H9 (cell line): ENCODE measurements around the gene SETDB1. TPM values are rescaled to one million over a fixed set of nuclear protein-coding genes. Genes with fewer than 3 reads are reported as not detected.
A peak's percentile ranks its signal among the peaks of the same experiment; 100 is the strongest.

Experiments used
- DNase-seq: peaks from one replicate; pipeline ENCODE4 v3.0.0-alpha.2; 2017
- H2AFZ ChIP-seq: one replicate; pipeline ENCODE4 v1.6.1; 2013; ENCODE audit warnings: mild to moderate bottlenecking, low read length, control low read depth, moderate library complexity
- H2AK5ac ChIP-seq: 2 replicates; pipeline ENCODE4 v1.6.1; 2013; ENCODE audit warnings: low read length, control low read depth, mixed read lengths; ENCODE audit not compliant: insufficient read length
- H2BK120ac ChIP-seq: one replicate; pipeline ENCODE4 v1.6.1; 2013; ENCODE audit warnings: low read depth, mild to moderate bottlenecking, low read length, control low read depth, inconsistent platforms; ENCODE audit not compliant: poor library complexity, severe bottlenecking
- H2BK12ac ChIP-seq: 2 replicates; pipeline ENCODE4 v1.6.1; 2013; ENCODE audit warnings: low read length, control low read depth, mixed read lengths, low read depth; ENCODE audit not compliant: insufficient read length
- H2BK15ac ChIP-seq: 2 replicates; pipeline ENCODE4 v1.6.1; 2013; ENCODE audit warnings: low read depth, low read length, control low read depth
- H2BK20ac ChIP-seq: one replicate; pipeline ENCODE4 v1.6.1; 2013; ENCODE audit warnings: low read depth, mild to moderate bottlenecking, low read length, control low read depth, inconsistent platforms; ENCODE audit not compliant: poor library complexity, severe bottlenecking
- H2BK5ac ChIP-seq: 2 replicates; pipeline ENCODE4 v1.6.1; 2013; ENCODE audit warnings: low read length, control low read depth, mixed read lengths; ENCODE audit not compliant: insufficient read length
- H3K14ac ChIP-seq: 2 replicates; pipeline ENCODE4 v1.6.1; 2013; ENCODE audit warnings: low read length, control low read depth; ENCODE audit not compliant: insufficient read depth
- H3K18ac ChIP-seq: 2 replicates; pipeline ENCODE4 v1.6.1; 2013; ENCODE audit warnings: low read depth, mild to moderate bottlenecking, mixed read lengths, low read length, control low read depth; ENCODE audit not compliant: insufficient read length
- H3K23ac ChIP-seq: 2 replicates; pipeline ENCODE4 v1.6.1; 2013; ENCODE audit warnings: low read length, control low read depth, mixed read lengths, low read depth; ENCODE audit not compliant: insufficient read length
- H3K23me2 ChIP-seq: 2 replicates; pipeline ENCODE4 v1.6.1; 2013; ENCODE audit warnings: low read depth, mild to moderate bottlenecking, mixed read lengths, low read length, control low read depth; ENCODE audit not compliant: insufficient read length, poor library complexity, severe bottlenecking
- H3K27ac ChIP-seq: 2 replicates; pipeline ENCODE4 v1.5.1; 2013; ENCODE audit warnings: low read length, control low read depth, mixed read lengths, low read depth; ENCODE audit not compliant: insufficient read length
- H3K27me3 ChIP-seq: 2 replicates; pipeline ENCODE4 v1.6.1; 2013; ENCODE audit warnings: low read length, control low read depth, inconsistent platforms; ENCODE audit not compliant: insufficient read depth
- H3K4ac ChIP-seq: 2 replicates; pipeline ENCODE4 v1.6.1; 2013; ENCODE audit warnings: low read depth, mild to moderate bottlenecking, control low read depth, inconsistent platforms, low read length, moderate library complexity
- H3K4me1 ChIP-seq: 2 replicates; pipeline ENCODE4 v1.6.1; 2013; ENCODE audit warnings: low read length, control low read depth, inconsistent platforms; ENCODE audit not compliant: insufficient read depth
- H3K4me2 ChIP-seq: 2 replicates; pipeline ENCODE4 v1.6.1; 2013; ENCODE audit warnings: low read length, control low read depth, mixed read lengths; ENCODE audit not compliant: insufficient read length, insufficient read depth
- H3K56ac ChIP-seq: 2 replicates; pipeline ENCODE4 v1.6.1; 2013; ENCODE audit warnings: low read depth, mild to moderate bottlenecking, mixed read lengths, low read length, control low read depth; ENCODE audit not compliant: insufficient read length
- H3K79me1 ChIP-seq: 2 replicates; pipeline ENCODE4 v1.6.1; 2013; ENCODE audit warnings: low read depth, mild to moderate bottlenecking, moderate library complexity, low read length, control low read depth, inconsistent platforms; ENCODE audit not compliant: insufficient read depth, poor library complexity, severe bottlenecking
- H3K79me2 ChIP-seq: 2 replicates; pipeline ENCODE4 v1.6.1; 2013; ENCODE audit warnings: low read length, control low read depth, inconsistent platforms; ENCODE audit not compliant: insufficient read depth
- H3K9ac ChIP-seq: 2 replicates; pipeline ENCODE4 v1.6.1; 2013; ENCODE audit warnings: low read length, control low read depth, mixed read lengths; ENCODE audit not compliant: insufficient read length; ENCODE audit errors: extremely low read depth
- H3K9me3 ChIP-seq: one replicate; pipeline ENCODE4 v1.6.1; 2013; ENCODE audit warnings: low read depth, low read length, inconsistent platforms; ENCODE audit not compliant: control insufficient read depth
- H3T11ph ChIP-seq: one replicate; pipeline ENCODE4 v1.6.1; 2013; ENCODE audit warnings: mild to moderate bottlenecking, low read length, control low read depth, inconsistent platforms
- H4K20me1 ChIP-seq: one replicate; pipeline ENCODE4 v1.6.1; 2013; ENCODE audit not compliant: control insufficient read depth, insufficient read length, insufficient read depth
- H4K5ac ChIP-seq: 2 replicates; pipeline ENCODE4 v1.6.1; 2013; ENCODE audit warnings: low read depth, mild to moderate bottlenecking, mixed read lengths, low read length, control low read depth; ENCODE audit not compliant: insufficient read length
- H4K8ac ChIP-seq: replicated peaks from 2 replicates; pipeline ENCODE4 v1.6.1; 2013; ENCODE audit warnings: low read length, control low read depth, mixed read lengths, low read depth; ENCODE audit not compliant: insufficient read length
- H4K91ac ChIP-seq: 2 replicates; pipeline ENCODE4 v1.6.1; 2013; ENCODE audit warnings: low read depth, mild to moderate bottlenecking, moderate library complexity, mixed read lengths, low read length, control low read depth; ENCODE audit not compliant: insufficient read length
- H3K27ac Mint-ChIP-seq, 3 experiments: 2 replicates in 2 of 3; 3 replicates in 1 of 3; pipeline ENCODE4 v1.8.0; 2020 to 2021; ENCODE audit warnings: mixed read lengths in 3 of 3, mild to moderate bottlenecking in 1 of 3, moderate library complexity in 1 of 3
- H3K27me3 Mint-ChIP-seq: 2 replicates; pipeline ENCODE4 v1.8.0; 2021; ENCODE audit warnings: low read depth, mild to moderate bottlenecking, moderate library complexity, mixed read lengths
- H3K36me3 Mint-ChIP-seq, 3 experiments: 2 replicates in 2 of 3; 3 replicates in 1 of 3; pipeline ENCODE4 v1.8.0; 2020 to 2021; ENCODE audit warnings: low read depth in 3 of 3, mixed read lengths in 3 of 3; ENCODE audit not compliant: insufficient read depth in 1 of 3
- H3K4me1 Mint-ChIP-seq, 2 experiments: 2 replicates each; pipeline ENCODE4 v1.8.0; 2020; ENCODE audit warnings: mixed read lengths in 2 of 2
- H3K4me3 Mint-ChIP-seq, 2 experiments: 2 replicates in 1 of 2; 3 replicates in 1 of 2; pipeline ENCODE4 v1.8.0; 2020 to 2021; ENCODE audit warnings: mild to moderate bottlenecking in 2 of 2, mixed read lengths in 2 of 2, moderate library complexity in 1 of 2
- H3K9me3 Mint-ChIP-seq, 2 experiments: 2 replicates in 1 of 2; 3 replicates in 1 of 2; pipeline ENCODE4 v1.8.0; 2020; ENCODE audit warnings: mild to moderate bottlenecking in 2 of 2, mixed read lengths in 2 of 2, moderate library complexity in 1 of 2
- CTCF ChIP-seq: fragments of 200-600 bp; sonication (generic); conservative IDR thresholded peaks from 3 replicates; pipeline ENCODE4 v1.8.0; 2021; ENCODE audit warnings: antibody characterized with exemption, mild to moderate bottlenecking
- WGBS: extraction: QIAGEN DNeasy Blood & Tissue Kit; methylation state at CpG from one replicate; pipeline ENCODE4 v1.1.7; 2013; ENCODE audit warnings: missing lambda C conversion rate, low lambda C conversion rate, mixed read lengths; ENCODE audit not compliant: insufficient read length; ENCODE audit errors: extremely low coverage; 5-methylcytosine and 5-hydroxymethylcytosine counted together
- total RNA-seq: library from RNA; stranded (reverse); gene quantifications from 2 replicates; pipeline ENCODE4 v1.2.1, GENCODE V29; 2021

SETDB1 gene
- total RNA-seq, 1 experiment from 2014 or later: 62.1 TPM

GRCh38 chr1:151006327-151007052 is 80.3 kb downstream of the SETDB1 start, which contains the start of gene MINDY1:
Gene MINDY1 (minus strand): TSS chr1:151006902. CDS start chr1:151002617, 4,285 bp downstream.
- H3K4me3 Mint-ChIP-seq: peak within 1 kb of the TSS; percentile 97 to 99
- no peaks in the 10 kb centered on the region; a peak in 2 of 5 replicates for H3K9me3 Mint-ChIP-seq
- Histone ChIP-seq H3K79me1 (no peaks in the 10 kb centered on the region), H3K79me2 (no peaks in the 10 kb centered on the region; the same call in 1 of the 2 replicates), H2BK20ac (peak within 1 kb of the TSS; percentile 33), H3K4me1 (peaks cover 5% of the 10 kb centered on the region; the same call in 1 of the 2 replicates), H3T11ph (peak within 1 kb of the TSS; percentile 92), H2AFZ (no peak within 1 kb of the TSS), H2BK5ac (no peak within 1 kb of the TSS), H3K9ac (peak within 1 kb of the TSS; percentile 2), H3K23me2 (peaks cover 13% of the 10 kb centered on the region), H4K5ac (no peak within 1 kb of the TSS), H3K4ac (peak within 1 kb of the TSS; percentile 78), H3K14ac (peak within 1 kb of the TSS; percentile 82; the same call in 1 of the 2 replicates), H4K8ac (no peak within 1 kb of the TSS), H3K56ac (no peak within 1 kb of the TSS), H4K91ac (no peak within 1 kb of the TSS), H2BK15ac (no peak within 1 kb of the TSS), H3K18ac (peak within 1 kb of the TSS; percentile 71), H3K27me3 (no peaks in the 10 kb centered on the region), H4K20me1 (no peaks in the 10 kb centered on the region), H2AK5ac (no peak within 1 kb of the TSS), H3K9me3 (no peaks in the 10 kb centered on the region), H2BK12ac (peak within 1 kb of the TSS; percentile 64), H3K27ac (peak within 1 kb of the TSS; percentile 24), H3K23ac (no peak within 1 kb of the TSS), H3K4me2 (peak within 1 kb of the TSS; percentile 77), H2BK120ac (peak within 1 kb of the TSS; percentile 97)
- H3K36me3 Mint-ChIP-seq: peaks cover 0 to 2% (median 0%) of the 10 kb centered on the region in 3 experiments; a peak in 1 of 7 replicates
- H3K27ac Mint-ChIP-seq: peak within 1 kb of the TSS; percentile 97 to 98 (median 98)
- DNase-seq: peak; percentile 84
- no CpG with 5 or more reads among the region's 18 CpGs for WGBS
- peaks cover 35 to 44% of the 10 kb centered on the region in 2 experiments for H3K4me1 Mint-ChIP-seq
- H3K27me3 Mint-ChIP-seq: no peaks in the 10 kb centered on the region; the same call in 1 of the 2 replicates
- peak; percentile 59 for TF ChIP-seq CTCF
